Keratinocyte (primary cell): ENCODE measurements around the gene BNC2. TPM values are rescaled to one million over a fixed set of nuclear protein-coding genes. Genes with fewer than 3 reads are reported as not detected.

ENCODE experiments used
- DNase-seq: peaks from one replicate; pipeline ENCODE4 v3.0.0-alpha.2; 2011; ENCODE audit warnings: low read depth, missing footprints, low spot score
- FAIRE-seq: peaks from 2 replicates; lab custom pipeline; 2011; peaks lifted over from hg19 to GRCh38; lab: Jason Lieb, UNC
- H2AFZ ChIP-seq: 2 replicates; pipeline ENCODE4 v1.6.0; 2012; ENCODE audit warnings: low read length, control low read depth, inconsistent platforms; ENCODE audit not compliant: control insufficient read depth
- H3K27ac ChIP-seq: 2 replicates; pipeline ENCODE4 v1.5.1; 2011; ENCODE audit warnings: low read length; ENCODE audit not compliant: control insufficient read depth, insufficient read depth
- H3K27me3 ChIP-seq: 3 replicates; pipeline ENCODE4 v1.6.0; 2011; ENCODE audit warnings: low read length; ENCODE audit not compliant: control insufficient read depth, insufficient read depth; ENCODE audit errors: extremely low read depth
- H3K36me3 ChIP-seq, 2 experiments: 2 replicates in 1 of 2; 3 replicates in 1 of 2; pipeline ENCODE4 v1.5.1; 2011; ENCODE audit warnings: low read length in 2 of 2, mild to moderate bottlenecking in 1 of 2; ENCODE audit not compliant: control insufficient read depth in 2 of 2, insufficient read depth in 2 of 2; ENCODE audit errors: extremely low read depth in 1 of 2
- H3K4me1 ChIP-seq: 3 replicates; pipeline ENCODE4 v1.5.1; 2011; ENCODE audit warnings: low read length; ENCODE audit not compliant: control insufficient read depth, insufficient read depth; ENCODE audit errors: extremely low read depth
- H3K4me2 ChIP-seq: 3 replicates; pipeline ENCODE4 v1.6.0; 2011; ENCODE audit warnings: low read depth, low read length; ENCODE audit not compliant: control insufficient read depth, insufficient read depth; ENCODE audit errors: extremely low read depth
- H3K4me3 ChIP-seq, 3 experiments: fragments of 200-600 bp in 1 of 3; sonication (generic) in 1 of 3; 2 replicates in 2 of 3; 3 replicates in 1 of 3; pipeline ENCODE4 v1.5.1; 2011 to 2016; ENCODE audit warnings: low read length in 3 of 3, mild to moderate bottlenecking in 3 of 3, control low read depth in 2 of 3, inconsistent platforms in 1 of 3, low read depth in 1 of 3, mixed read lengths in 1 of 3, mixed run types in 1 of 3, moderate library complexity in 1 of 3; ENCODE audit not compliant: control insufficient read depth in 2 of 3, insufficient read depth in 2 of 3; ENCODE audit errors: extremely low read depth in 1 of 3
- H3K79me2 ChIP-seq: 2 replicates; pipeline ENCODE4 v1.6.0; 2012; ENCODE audit warnings: low read length; ENCODE audit not compliant: control insufficient read depth, insufficient read depth
- H3K9ac ChIP-seq: 3 replicates; pipeline ENCODE4 v1.6.0; 2011; ENCODE audit warnings: low read length; ENCODE audit not compliant: control insufficient read depth, insufficient read depth; ENCODE audit errors: extremely low read depth
- H3K9me1 ChIP-seq: 3 replicates; pipeline ENCODE4 v1.6.0; 2011; ENCODE audit warnings: low read length; ENCODE audit not compliant: control insufficient read depth, insufficient read depth; ENCODE audit errors: extremely low read depth
- H3K9me3 ChIP-seq: 2 replicates; pipeline ENCODE4 v1.5.1; 2012; ENCODE audit warnings: low read depth, low read length; ENCODE audit not compliant: control insufficient read depth
- H4K20me1 ChIP-seq: 3 replicates; pipeline ENCODE4 v1.6.0; 2011; ENCODE audit warnings: low read length; ENCODE audit not compliant: control insufficient read depth, insufficient read depth; ENCODE audit errors: extremely low read depth
- EZH2 ChIP-seq: IDR thresholded peaks from one replicate; pipeline ENCODE4 v1.6.1; 2012; ENCODE audit warnings: inconsistent platforms, mild to moderate bottlenecking, low read length, moderate library complexity
- dilution Hi-C: fragments of 300-500 bp; cut with MboI; formaldehyde crosslinking; loops from one replicate; pipeline ENCODE4 v1.7.0; 2020; ENCODE audit warnings: low sequenced_read_pairs; ENCODE audit not compliant: extremely low pct_ligation_motif_present
- polyA plus RNA-seq, 5 experiments: library from polyadenylated mRNA; depleted of rRNA in 3 of 5; stranded (reverse) in 3 of 5; stranded (forward) in 1 of 5; unstranded in 1 of 5; fragments of >200 nt; gene quantifications; 1 replicate in 1 of 5; 2 replicates in 3 of 5; 3 replicates in 1 of 5; pipeline versions ENCODE4 v1.2.1 to v1.2.3, GENCODE V29; 2011 to 2012; ENCODE audit warnings: missing spikeins in 2 of 5, low read depth in 1 of 5, low replicate concordance in 1 of 5
- TF ChIP-seq, protein P1 (sequence below), 3 experiments: IDR thresholded peaks in 1 of 3; conservative IDR thresholded peaks in 1 of 3; optimal IDR thresholded peaks in 1 of 3; 2 replicates in 2 of 3; 3 replicates in 1 of 3; pipeline versions ENCODE3 to v1.5.1; 2011; ENCODE audit warnings: low read length in 3 of 3, mild to moderate bottlenecking in 3 of 3, moderate library complexity in 2 of 3, control low read depth in 1 of 3, inconsistent platforms in 1 of 3; ENCODE audit not compliant: insufficient read depth in 2 of 3; ENCODE audit errors: extremely low read depth in 1 of 3

BNC2 gene
- polyA plus RNA-seq, 1 donor (not counting 4 experiments of a cell fraction or from before 2014, with no cell fraction given): 1.1 TPM

DNA sequence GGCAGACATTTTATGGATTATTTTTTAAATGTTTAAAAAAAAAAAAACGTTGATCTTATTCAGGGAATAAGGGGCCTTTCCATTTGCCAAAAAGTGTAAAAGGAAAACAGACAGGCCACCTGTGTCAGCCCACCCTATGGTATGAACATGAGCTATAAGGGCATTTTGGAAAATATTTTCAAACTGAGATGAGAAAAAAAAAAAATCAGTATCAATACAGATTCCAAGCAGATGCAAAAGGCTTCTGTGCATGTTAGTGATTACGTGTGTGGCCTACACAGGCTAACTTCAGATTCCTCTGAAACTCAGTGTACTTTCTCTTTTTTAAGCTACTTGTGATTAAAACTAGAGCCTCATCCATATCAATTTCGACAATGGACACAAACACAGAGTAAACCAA, 189.9 kb downstream of the BNC2 start:
- H3K27me3 ChIP-seq: no peaks in the 10 kb centered on the region
- dilution Hi-C loops: no loop called here
- no peak overlapping the region for H3K4me2 ChIP-seq
- no peak overlapping the region for H3K4me3 ChIP-seq
- H3K79me2 ChIP-seq: no peaks in the 10 kb centered on the region
- TF ChIP-seq EZH2: no peak
- TF ChIP-seq, protein P1, sequence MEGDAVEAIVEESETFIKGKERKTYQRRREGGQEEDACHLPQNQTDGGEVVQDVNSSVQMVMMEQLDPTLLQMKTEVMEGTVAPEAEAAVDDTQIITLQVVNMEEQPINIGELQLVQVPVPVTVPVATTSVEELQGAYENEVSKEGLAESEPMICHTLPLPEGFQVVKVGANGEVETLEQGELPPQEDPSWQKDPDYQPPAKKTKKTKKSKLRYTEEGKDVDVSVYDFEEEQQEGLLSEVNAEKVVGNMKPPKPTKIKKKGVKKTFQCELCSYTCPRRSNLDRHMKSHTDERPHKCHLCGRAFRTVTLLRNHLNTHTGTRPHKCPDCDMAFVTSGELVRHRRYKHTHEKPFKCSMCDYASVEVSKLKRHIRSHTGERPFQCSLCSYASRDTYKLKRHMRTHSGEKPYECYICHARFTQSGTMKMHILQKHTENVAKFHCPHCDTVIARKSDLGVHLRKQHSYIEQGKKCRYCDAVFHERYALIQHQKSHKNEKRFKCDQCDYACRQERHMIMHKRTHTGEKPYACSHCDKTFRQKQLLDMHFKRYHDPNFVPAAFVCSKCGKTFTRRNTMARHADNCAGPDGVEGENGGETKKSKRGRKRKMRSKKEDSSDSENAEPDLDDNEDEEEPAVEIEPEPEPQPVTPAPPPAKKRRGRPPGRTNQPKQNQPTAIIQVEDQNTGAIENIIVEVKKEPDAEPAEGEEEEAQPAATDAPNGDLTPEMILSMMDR (optimal IDR thresholded peaks at IDR 0.05 in 1 of 3, IDR thresholded peaks at IDR 0.05 in 1 of 3, conservative IDR thresholded peaks at IDR 0.05 in 1 of 3; ENCODE audit: extremely low read depth in 1 of 3, insufficient read depth in 2 of 3, low read length in 3 of 3): no peak
- no peaks in the 10 kb centered on the region for H3K9me3 ChIP-seq
- no peaks in the 10 kb centered on the region for H3K9me1 ChIP-seq
- H2AFZ ChIP-seq: no peak overlapping the region
- H4K20me1 ChIP-seq: no peaks in the 10 kb centered on the region
- H3K4me1 ChIP-seq: no peaks in the 10 kb centered on the region
- FAIRE-seq (no peak), DNase-seq (no peak)
- no peak overlapping the region for H3K27ac ChIP-seq
- H3K9ac ChIP-seq: no peak overlapping the region
- H3K36me3 ChIP-seq: no peaks in the 10 kb centered on the region

DNA sequence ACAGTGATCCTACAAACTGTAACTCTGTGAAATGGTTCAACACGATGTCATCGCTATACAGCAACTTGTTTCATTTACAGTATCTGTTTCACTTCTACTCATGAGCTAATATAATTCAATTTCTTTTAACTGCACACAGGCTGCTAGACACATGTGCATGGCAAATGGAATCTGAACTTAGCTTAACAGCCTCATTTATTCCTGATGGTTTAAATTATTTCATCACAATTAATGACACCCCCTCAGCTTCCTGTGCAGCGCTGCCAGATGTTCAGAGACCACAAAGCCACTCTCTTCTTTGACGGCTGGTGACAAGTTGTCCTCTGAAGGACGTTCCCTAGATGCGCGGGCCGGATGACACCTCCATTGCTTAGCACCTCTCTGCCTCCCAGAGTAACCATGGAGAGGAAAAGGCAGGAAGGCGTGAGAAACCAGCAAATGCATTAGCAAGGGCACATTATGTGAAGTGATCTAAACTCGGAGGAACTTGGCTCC, 191.1 kb downstream of the BNC2 start:
- Histone ChIP-seq H3K27ac (no peak overlapping the region), H3K4me1 (no peaks in the 10 kb centered on the region), H3K9me1 (no peaks in the 10 kb centered on the region), H3K4me3 (no peak overlapping the region), H3K36me3 (no peaks in the 10 kb centered on the region), H3K27me3 (no peaks in the 10 kb centered on the region), H3K4me2 (no peak overlapping the region), H2AFZ (no peak overlapping the region), H3K9me3 (no peaks in the 10 kb centered on the region), H4K20me1 (no peaks in the 10 kb centered on the region), H3K79me2 (no peaks in the 10 kb centered on the region), H3K9ac (no peak overlapping the region)
- TF ChIP-seq, protein P1 (optimal IDR thresholded peaks at IDR 0.05 in 1 of 3, IDR thresholded peaks at IDR 0.05 in 1 of 3, conservative IDR thresholded peaks at IDR 0.05 in 1 of 3; ENCODE audit: extremely low read depth in 1 of 3, insufficient read depth in 2 of 3, low read length in 3 of 3): no peak
- no peak for TF ChIP-seq EZH2
- dilution Hi-C loops: no loop called here
- FAIRE-seq (no peak), DNase-seq (no peak)
